ENCODE data around the gene VWA3A.

DNA sequence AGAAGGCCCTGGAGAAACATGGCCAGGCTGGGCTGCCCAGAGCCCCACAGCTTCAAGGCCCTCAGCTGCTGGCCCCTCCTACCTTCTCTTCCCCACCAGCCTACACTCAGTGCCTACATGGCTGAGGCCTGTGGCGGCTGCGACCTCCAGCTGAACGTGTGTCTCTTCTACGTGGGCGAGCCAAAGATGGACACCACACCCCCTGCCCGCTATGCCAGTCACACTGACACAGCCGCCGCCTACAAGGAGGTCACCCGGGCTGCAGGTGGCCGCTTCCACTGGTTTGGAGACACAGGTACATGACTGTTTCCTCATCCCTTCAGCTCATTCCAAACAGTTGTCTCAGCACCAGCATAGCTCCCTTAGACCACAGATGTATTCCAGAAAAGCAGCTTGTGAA lies 40.5 kb downstream of the VWA3A start:
- TF ChIP-seq, protein P1, sequence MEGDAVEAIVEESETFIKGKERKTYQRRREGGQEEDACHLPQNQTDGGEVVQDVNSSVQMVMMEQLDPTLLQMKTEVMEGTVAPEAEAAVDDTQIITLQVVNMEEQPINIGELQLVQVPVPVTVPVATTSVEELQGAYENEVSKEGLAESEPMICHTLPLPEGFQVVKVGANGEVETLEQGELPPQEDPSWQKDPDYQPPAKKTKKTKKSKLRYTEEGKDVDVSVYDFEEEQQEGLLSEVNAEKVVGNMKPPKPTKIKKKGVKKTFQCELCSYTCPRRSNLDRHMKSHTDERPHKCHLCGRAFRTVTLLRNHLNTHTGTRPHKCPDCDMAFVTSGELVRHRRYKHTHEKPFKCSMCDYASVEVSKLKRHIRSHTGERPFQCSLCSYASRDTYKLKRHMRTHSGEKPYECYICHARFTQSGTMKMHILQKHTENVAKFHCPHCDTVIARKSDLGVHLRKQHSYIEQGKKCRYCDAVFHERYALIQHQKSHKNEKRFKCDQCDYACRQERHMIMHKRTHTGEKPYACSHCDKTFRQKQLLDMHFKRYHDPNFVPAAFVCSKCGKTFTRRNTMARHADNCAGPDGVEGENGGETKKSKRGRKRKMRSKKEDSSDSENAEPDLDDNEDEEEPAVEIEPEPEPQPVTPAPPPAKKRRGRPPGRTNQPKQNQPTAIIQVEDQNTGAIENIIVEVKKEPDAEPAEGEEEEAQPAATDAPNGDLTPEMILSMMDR (IDR thresholded peaks at IDR 0.05; ENCODE audit: low read length), result no peak
- TF ChIP-seq EZH2phosphoT487 (IDR thresholded peaks at IDR 0.05; ENCODE audit: low read length) (no peak), EZH2 (optimal IDR thresholded peaks at IDR 0.05; ENCODE audit: low read depth, low read length) (no peak)

All from MM.1S (cell line).